ENCODE results near the gene B3GNT2.
"Not testable (repeated sequence)": the region's sequence is repeated elsewhere in the genome, so short reads cannot be mapped to it uniquely, and the experiment has no call there.

Gene B3GNT2

DNA sequence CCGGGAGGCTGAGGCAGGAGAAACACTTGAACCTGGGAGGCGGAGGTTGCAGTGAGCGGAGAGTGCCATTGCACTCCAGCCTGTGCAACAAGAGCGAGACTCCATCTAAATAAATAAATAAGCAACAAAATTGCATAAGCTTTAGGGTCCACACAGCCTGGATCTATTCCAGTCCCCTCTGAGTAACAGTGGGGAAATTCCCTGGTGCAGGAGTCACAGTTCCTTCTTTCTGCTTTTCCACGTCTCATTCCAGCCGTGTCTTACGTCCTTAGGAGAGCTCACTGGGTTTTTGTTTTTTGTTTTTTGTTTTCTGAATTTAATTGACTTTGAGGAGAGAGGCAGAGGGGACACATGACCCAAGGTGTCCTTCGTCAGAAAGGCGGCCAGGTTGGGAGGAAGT lies 44.6 kb downstream of the B3GNT2 start:
- no peak for DNase-seq

DNA sequence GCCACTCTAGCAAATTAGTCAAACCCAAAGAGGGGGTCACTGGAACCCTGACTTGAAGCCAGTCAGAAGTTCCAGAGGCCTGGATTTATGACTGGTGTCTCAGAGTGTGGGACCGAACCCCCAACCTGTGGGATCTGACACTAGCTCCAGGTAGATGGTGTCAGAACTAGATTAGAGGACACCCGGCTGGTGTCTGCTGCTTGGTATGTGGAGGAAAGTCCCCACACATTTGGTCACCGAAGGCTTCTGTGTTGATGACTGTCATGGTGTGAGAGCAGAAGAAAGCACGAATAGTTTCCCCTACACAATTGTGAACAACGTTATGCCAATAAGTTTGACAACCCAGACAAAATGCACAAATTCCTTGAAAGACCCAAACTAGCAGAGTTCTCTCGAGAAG lies 48.1 kb downstream of the B3GNT2 start:
- DNase-seq: no peak

DNA sequence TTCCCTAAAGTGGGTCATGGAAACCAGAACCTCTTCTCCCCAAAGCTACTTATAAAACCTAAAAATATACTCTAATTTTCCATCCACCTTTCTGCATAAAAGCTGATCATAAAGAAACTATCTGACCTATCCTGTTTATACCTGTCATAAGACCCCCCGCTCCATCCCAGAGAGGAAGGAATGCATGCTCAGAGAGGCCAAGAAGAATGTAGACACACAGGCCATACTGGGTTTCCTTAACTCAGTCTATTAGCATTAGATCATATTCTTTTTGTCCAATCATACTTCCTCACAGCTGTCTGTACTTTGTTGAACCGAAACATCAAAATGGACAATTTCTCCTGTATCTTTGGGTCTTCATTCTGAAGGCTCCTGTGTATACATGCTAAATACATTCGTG lies 52.3 kb downstream of the B3GNT2 start:
- DNase-seq: no peak

DNA sequence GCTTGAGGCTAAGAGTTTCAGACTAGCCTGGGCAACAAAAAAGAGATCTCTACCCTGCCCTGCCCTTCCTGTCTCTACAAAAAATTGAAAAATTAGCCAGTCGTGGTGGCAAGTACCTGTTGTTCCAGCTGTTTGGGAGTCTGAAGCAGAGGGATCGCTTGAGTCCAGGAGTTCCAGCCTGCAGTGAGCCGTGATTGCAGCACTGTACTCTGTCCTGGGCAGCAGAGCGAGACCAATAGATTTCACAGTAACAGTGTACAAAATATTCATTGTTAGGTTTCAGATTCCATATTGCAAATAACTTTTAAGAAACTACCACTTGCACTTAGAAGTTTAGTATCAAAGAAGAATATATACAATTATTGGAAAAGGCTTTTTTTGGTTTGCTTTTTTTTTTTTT lies 54.3 kb downstream of the B3GNT2 start:
- DNase-seq: no peak

DNA sequence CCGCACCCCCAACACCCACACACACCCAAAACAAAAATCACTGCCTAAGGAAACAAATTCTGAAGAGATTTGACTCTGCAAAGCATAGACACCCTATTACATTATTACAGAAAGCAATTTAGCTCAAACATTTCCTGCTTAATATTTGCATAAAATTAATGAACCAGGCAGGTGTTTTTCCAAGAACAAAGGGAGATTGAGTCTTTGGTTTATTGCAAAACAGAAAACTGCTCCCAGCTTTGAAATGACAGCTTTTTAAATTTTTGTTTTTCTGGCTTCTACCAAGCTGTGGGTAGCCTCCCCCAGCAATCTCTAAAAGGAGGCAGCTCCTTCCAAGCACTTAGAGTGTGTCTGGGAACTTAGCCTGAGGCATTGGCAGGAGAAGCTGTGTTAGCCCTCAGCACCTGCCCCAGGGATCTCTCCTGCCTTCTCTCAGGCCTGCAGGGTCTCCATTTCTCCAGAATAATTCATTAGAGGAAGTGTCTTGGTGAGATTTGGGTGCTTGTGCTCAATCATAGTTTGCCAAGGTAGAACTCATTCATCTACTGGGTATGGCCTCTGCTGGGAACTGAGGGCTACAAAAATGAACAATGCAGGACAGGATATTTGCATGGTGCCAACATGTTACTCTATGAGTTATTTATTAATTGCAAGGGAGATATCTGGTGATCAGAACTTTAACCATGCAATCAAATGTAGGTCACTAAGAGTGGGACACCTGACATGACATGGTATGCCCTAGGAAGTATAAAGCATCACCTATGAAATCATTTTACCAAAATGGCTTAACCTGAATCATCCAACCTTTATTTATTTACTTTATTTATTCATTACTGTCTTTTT lies 58.7 kb downstream of the B3GNT2 start:
- no peak for DNase-seq

DNA sequence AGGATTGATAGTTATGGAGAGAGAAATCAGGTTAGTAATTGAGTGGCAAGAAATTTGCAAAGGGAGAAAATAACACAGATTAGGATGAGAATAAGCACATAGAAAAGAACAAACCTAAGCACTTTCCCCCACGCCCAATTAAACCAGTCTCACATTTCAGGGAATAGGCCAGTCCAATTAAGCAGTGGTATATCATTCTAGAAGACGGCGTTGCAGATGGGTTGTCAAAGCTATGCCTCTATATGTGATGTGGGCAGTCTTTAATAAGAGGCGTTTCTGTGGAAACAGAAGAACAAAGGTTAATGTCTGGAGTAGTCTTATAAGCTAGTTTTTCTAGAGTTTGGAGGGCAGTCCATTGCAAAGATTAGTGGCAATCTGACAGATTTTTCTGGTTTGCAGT lies 61.6 kb downstream of the B3GNT2 start:
- DNase-seq: no peak

DNA sequence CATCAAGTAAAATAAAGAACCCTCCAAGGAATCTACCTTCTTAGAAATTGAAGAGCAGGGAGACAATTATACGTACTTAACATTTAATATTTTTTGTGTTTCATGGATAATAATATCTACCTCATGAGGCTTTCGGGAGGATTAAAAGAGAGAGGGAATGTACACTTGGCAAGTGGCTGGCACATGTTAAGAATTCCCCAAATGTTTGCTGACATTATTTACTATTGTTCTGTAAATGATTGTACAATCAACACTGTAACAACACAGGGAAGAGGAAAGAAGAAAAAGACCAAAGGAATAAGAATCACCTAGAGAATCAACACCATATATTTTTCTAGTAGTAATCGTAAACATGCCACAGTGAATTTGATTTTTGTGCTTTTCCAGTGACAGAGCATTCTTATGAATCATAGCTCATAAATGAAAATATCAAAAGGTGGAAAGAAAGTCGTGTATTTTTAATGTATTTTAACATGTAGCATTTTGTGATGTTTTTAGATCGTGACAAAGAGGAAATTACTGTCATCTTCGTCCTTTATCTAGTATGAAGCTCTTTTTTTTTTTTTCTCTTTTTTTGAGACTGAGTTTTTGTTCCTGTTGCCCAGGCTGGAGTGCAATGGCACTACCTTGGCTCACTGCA lies 67.3 kb downstream of the B3GNT2 start:
- DNase-seq: no peak

DNA sequence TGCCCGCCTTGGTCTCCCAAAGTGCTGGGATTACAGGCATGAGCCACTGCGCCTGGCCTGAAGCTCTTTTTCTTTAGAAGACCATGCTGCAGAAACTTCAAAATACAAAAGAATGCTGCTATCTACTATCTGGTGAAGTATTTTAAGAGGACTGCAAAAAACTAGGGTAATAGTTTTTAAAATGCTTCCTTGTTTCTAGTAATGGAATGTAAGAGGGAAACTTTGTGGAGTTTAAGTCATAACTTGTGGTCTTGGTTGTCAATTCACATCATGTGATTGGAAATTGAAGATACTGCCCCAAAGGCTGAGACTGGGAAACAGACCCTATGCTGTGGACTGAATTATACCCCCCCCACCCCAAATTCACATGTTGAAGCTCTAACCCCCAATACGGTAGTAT lies 68.3 kb downstream of the B3GNT2 start:
- no peak for DNase-seq

DNA sequence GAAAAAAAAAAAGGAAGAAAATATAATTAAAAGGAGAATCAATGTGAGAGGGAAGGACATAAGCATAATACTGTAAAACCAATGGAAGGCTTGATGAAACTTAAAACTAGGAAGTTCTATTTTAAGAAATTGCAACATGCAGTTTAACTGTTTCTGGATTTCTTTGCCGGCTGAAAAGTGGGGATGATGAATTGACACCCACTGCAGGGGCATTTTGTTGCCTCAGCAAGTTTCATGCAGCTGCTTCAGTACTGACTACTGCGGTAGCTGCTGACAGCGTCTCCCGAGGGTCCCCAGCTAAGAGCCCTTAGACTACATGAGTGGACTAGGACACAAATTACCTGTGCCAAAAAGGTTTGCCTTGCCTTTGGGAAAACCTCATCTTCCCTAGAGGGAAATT lies 69.2 kb downstream of the B3GNT2 start:
- no peak for DNase-seq

DNA sequence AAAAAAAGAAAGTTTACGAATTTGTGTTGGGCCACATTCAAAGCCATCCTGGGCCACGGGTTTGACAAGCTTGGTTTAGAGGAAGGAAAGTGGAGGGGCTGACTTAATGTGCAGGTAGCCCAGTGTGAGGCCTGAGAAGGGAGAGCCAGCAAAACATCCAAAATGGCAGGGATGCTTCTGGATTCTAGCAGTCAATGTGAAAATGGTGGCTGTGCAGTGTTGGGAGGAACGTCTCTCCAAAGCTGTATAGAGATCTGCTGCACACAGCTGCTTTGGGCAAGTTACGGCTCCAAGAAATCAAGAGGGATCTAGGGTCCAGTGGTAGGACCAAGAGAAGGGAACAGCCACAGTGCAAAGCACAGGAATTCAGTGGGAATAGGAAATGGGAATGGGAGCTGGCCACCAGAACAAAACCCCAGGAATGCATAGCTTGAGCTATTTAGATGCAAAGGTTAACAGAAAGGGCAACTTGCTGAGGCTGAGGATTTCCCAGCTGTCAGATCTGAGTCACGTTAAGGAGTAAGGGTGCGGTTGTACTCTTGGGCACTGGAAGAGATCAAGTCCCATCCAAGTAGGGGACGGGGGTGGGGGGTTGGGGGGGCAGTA lies 70.6 kb downstream of the B3GNT2 start:
- no peak for DNase-seq

DNA sequence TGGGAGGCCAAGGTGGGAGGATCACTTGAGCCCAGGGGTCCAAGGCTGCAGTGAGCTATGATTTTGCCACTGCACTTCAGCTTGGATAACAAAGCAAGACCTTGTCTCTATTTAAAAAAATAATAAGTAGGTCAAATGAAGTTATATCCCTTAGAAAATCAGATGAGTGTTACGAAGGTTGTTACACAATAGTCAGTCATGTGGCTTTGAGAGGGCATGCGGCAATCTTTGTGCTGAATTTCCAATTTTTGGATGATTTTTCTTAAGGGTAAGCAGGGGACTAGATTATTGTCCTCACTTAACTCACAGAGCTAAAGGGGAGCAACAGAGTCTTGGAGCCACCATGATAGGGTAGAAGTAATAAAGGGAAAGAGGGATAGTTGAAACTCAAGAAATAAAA lies 71.8 kb downstream of the B3GNT2 start:
- DNase-seq: no peak

DNA sequence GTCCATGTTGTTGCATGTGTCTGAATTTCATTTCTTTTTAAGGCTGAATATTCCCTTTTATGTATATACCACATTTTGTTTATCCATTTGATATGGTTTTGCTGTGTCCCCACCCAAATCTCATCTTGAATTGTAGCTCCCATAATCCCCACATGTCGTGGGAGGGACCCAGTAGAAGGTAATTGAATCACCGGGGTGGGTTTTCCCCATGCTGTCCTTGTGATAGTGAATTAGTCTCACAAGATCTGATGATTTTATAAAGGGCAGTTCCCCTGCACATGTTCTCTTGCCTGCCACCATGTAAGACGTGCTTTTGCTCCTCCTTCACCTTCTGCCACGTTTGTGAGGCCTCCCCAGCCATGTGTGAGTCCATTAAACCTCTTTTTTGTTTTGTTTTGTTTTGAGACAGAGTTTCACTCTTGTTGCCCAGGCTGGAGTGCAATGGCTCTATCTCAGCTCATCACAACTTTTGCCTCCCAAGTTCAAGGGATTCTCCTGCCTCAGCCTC lies 72.8 kb downstream of the B3GNT2 start:
- not testable (repeated sequence) for DNase-seq

DNA sequence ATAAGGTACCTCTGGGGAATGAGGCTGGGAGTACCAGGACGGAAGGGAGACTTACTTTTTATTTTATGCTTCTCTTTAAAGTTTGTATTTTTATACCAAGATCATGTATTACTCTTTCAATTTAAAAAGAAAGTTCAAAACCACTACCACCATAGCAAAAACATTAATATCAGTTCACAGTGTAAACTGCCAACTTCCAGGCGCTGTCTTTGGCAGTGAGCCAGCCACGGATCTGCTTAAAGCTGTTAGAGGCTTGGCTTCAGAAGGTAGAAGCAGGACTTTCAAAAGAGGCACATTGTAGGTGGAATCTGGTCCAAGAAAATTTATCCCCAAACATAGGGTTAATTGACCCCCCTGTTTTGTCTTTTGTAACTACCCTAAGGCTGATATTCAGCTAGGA lies 74.8 kb downstream of the B3GNT2 start:
- peak; percentile 51 for DNase-seq

Measured in NCI-H2171 treated with DMSO at 0.1 percent for 48 hours (cell line).